ENCODE data around the gene PPP3CA.

The PPP3CA gene

DNA sequence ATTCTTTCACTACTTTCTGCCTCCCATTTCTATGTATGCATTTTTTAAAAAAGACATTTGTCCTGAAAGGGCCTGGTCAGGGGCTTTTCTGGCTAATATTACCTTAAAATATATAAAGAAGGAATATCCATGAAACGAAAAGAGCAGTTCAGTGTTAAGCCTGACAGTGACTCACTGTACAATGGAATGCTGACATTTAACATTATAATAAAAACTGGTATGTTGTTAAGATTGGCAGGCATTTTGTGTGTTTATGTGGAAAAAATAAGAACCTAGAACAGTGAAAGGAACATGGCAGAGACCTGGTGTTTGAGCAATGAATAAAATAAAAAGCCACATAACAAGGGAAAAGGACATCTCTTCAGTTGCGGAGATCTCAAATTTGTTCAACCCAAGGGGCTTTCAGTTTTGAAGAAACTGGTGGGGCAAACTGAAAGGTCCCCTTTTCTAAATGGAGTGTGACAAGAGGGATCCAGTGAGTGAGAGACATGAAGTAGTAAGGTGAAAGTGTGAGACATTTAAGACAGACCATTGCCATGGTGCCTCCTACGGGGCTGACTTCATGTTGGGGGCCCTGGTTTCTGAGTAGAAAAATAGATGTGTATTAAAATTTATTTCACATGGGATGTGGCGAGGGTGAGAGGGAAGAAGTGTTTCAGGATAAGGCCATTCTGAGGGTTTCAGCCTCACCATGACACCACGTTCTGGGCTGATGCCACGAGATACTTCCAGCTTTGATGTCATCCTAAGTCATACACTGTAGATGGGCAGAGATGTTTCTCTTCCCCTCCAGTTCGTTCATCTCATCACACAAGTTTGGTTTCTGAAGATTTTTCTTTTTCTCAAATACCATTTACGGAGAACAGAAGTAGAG lies 324.9 kb downstream of the PPP3CA start:
- Histone ChIP-seq H3K9me3 (ENCODE audit: insufficient read depth, low read depth, low read length) (no peaks in the 10 kb centered on the region), H3K79me1 (ENCODE audit: low read length) (no peaks in the 10 kb centered on the region), H3K4me1 (ENCODE audit: control insufficient read depth in 1 of 2, insufficient read depth in 2 of 2, low read length in 2 of 2) (peaks cover 0 to 5% of the 10 kb centered on the region in 2 experiments), H2AFZ (ENCODE audit: insufficient read depth, low read length, poor library complexity) (no peak overlapping the region), H3K23ac (ENCODE audit: low read length) (no peak overlapping the region), H4K91ac (ENCODE audit: low read depth, low read length) (no peak overlapping the region), H3K27ac (ENCODE audit: low read depth, low read length) (no peak overlapping the region), H3K4me3 (ENCODE audit: low read depth, low read length) (no peak overlapping the region), H2BK120ac (ENCODE audit: insufficient read depth, low read length, poor library complexity) (no peak overlapping the region), H4K12ac (ENCODE audit: low read depth, low read length) (no peak overlapping the region), H3K27me3 (ENCODE audit: insufficient read depth, low read length) (no peaks in the 10 kb centered on the region), H2BK5ac (ENCODE audit: low read depth, low read length, poor library complexity) (no peak overlapping the region), H3K4me2 (ENCODE audit: low read length) (no peak overlapping the region), H3K9ac (ENCODE audit: low read length) (no peak overlapping the region), H3K36me3 (ENCODE audit: control insufficient read depth in 1 of 2, insufficient read depth in 2 of 2, low read length in 2 of 2) (no peaks in the 10 kb centered on the region), H4K8ac (ENCODE audit: low read depth, low read length) (no peak overlapping the region), H3K4ac (ENCODE audit: low read depth, low read length) (no peak overlapping the region), H2BK12ac (ENCODE audit: low read length) (no peak overlapping the region), H3K18ac (ENCODE audit: low read length) (no peak overlapping the region), H3K79me2 (ENCODE audit: control insufficient read depth, insufficient read depth, low read length, poor library complexity) (no peaks in the 10 kb centered on the region), H2AK5ac (ENCODE audit: low read length) (no peak overlapping the region), H3K14ac (ENCODE audit: low read length) (no peak overlapping the region)
- DNase-seq, result peak in 1 of 2 donors; percentile 32
- no CpG with 5 or more reads among the region's 8 CpGs for WGBS (ENCODE audit: extremely low coverage, insufficient coverage, insufficient read length)

DNA sequence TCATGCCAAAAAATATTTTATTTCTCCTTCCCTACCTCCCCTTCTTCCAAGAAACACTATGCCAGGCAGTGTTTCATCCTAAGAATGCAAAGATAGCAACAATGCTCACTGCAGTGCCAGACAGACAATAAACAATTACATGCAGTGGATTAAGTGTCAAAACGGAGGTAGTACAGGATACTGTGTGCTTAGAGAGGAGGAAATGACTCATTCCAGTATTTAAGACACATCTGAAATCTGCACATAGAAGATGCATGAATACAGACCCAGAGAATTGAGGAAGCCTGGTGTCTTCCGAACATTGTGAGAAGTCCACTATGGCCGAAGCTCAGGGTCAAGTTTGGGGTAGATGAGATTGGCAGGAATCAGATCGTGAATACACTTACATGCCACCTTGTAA lies 326.4 kb downstream of the PPP3CA start:
- no peak overlapping the region for H4K8ac ChIP-seq (ENCODE audit: low read depth, low read length)
- no peak overlapping the region for H2BK5ac ChIP-seq (ENCODE audit: low read depth, low read length, poor library complexity)
- no peak overlapping the region for H3K4me2 ChIP-seq (ENCODE audit: low read length)
- H4K12ac ChIP-seq (ENCODE audit: low read depth, low read length), result no peak overlapping the region
- no peak overlapping the region for H2AFZ ChIP-seq (ENCODE audit: insufficient read depth, low read length, poor library complexity)
- H3K9ac ChIP-seq (ENCODE audit: low read length), result no peak overlapping the region
- no peak overlapping the region for H3K14ac ChIP-seq (ENCODE audit: low read length)
- no peak overlapping the region for H2BK120ac ChIP-seq (ENCODE audit: insufficient read depth, low read length, poor library complexity)
- no peaks in the 10 kb centered on the region for H3K27me3 ChIP-seq (ENCODE audit: insufficient read depth, low read length)
- no peak overlapping the region for H3K27ac ChIP-seq (ENCODE audit: low read depth, low read length)
- H3K79me1 ChIP-seq (ENCODE audit: low read length), result no peaks in the 10 kb centered on the region
- no peak overlapping the region for H3K18ac ChIP-seq (ENCODE audit: low read length)
- H3K36me3 ChIP-seq (ENCODE audit: control insufficient read depth in 1 of 2, insufficient read depth in 2 of 2, low read length in 2 of 2), result no peaks in the 10 kb centered on the region
- H2AK5ac ChIP-seq (ENCODE audit: low read length), result no peak overlapping the region
- H3K79me2 ChIP-seq (ENCODE audit: control insufficient read depth, insufficient read depth, low read length, poor library complexity), result no peaks in the 10 kb centered on the region
- no peak overlapping the region for H3K4ac ChIP-seq (ENCODE audit: low read depth, low read length)
- WGBS (ENCODE audit: extremely low coverage, insufficient coverage, insufficient read length), result no CpG with 5 or more reads among the region's 4 CpGs
- no peak for DNase-seq
- peaks cover 0 to 5% of the 10 kb centered on the region in 2 experiments for H3K4me1 ChIP-seq (ENCODE audit: control insufficient read depth in 1 of 2, insufficient read depth in 2 of 2, low read length in 2 of 2)
- no peak overlapping the region for H2BK12ac ChIP-seq (ENCODE audit: low read length)
- H3K9me3 ChIP-seq (ENCODE audit: insufficient read depth, low read depth, low read length), result no peaks in the 10 kb centered on the region
- H3K23ac ChIP-seq (ENCODE audit: low read length), result no peak overlapping the region
- H4K91ac ChIP-seq (ENCODE audit: low read depth, low read length), result no peak overlapping the region
- H3K4me3 ChIP-seq (ENCODE audit: low read depth, low read length), result no peak overlapping the region

DNA sequence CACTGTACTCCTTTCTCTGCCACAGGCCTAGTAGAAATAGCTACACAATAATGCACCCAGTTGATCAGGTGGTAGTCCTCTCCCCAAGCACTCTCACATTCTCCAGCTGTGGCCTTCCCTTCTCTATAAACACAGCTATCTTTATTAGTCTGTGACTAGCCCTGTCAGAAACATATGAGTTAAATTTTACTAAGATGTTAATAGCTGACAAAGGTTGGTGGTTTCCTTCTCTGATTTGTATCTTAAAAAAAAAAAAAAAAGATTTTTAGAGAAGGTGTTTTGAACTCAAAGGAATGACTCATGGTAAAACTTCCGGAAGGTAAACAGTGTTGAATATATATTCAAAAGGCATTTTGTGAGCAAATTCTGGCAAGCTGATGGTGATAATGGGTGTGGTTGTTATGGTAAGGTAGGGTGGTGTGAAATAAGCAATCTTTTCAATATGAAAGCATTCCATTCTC lies 327.4 kb downstream of the PPP3CA start:
- Histone ChIP-seq H4K8ac (ENCODE audit: low read depth, low read length) (no peak overlapping the region), H3K18ac (ENCODE audit: low read length) (no peak overlapping the region), H3K4me2 (ENCODE audit: low read length) (no peak overlapping the region), H2BK12ac (ENCODE audit: low read length) (no peak overlapping the region), H3K14ac (ENCODE audit: low read length) (no peak overlapping the region), H4K12ac (ENCODE audit: low read depth, low read length) (no peak overlapping the region), H4K91ac (ENCODE audit: low read depth, low read length) (no peak overlapping the region), H3K36me3 (ENCODE audit: control insufficient read depth in 1 of 2, insufficient read depth in 2 of 2, low read length in 2 of 2) (no peaks in the 10 kb centered on the region), H3K27ac (ENCODE audit: low read depth, low read length) (no peak overlapping the region), H3K9ac (ENCODE audit: low read length) (no peak overlapping the region), H2AK5ac (ENCODE audit: low read length) (no peak overlapping the region), H3K4me1 (ENCODE audit: control insufficient read depth in 1 of 2, insufficient read depth in 2 of 2, low read length in 2 of 2) (peaks cover 0 to 5% of the 10 kb centered on the region in 2 experiments), H2BK120ac (ENCODE audit: insufficient read depth, low read length, poor library complexity) (no peak overlapping the region), H3K79me1 (ENCODE audit: low read length) (no peaks in the 10 kb centered on the region), H3K4ac (ENCODE audit: low read depth, low read length) (no peak overlapping the region), H3K9me3 (ENCODE audit: insufficient read depth, low read depth, low read length) (no peaks in the 10 kb centered on the region), H3K27me3 (ENCODE audit: insufficient read depth, low read length) (no peaks in the 10 kb centered on the region), H3K79me2 (ENCODE audit: control insufficient read depth, insufficient read depth, low read length, poor library complexity) (no peaks in the 10 kb centered on the region), H2BK5ac (ENCODE audit: low read depth, low read length, poor library complexity) (no peak overlapping the region), H3K23ac (ENCODE audit: low read length) (no peak overlapping the region), H2AFZ (ENCODE audit: insufficient read depth, low read length, poor library complexity) (no peak overlapping the region), H3K4me3 (ENCODE audit: low read depth, low read length) (no peak overlapping the region)
- no peak for DNase-seq
- WGBS (ENCODE audit: extremely low coverage, insufficient coverage, insufficient read length), result no CpG with 5 or more reads among the region's 1 CpG

DNA sequence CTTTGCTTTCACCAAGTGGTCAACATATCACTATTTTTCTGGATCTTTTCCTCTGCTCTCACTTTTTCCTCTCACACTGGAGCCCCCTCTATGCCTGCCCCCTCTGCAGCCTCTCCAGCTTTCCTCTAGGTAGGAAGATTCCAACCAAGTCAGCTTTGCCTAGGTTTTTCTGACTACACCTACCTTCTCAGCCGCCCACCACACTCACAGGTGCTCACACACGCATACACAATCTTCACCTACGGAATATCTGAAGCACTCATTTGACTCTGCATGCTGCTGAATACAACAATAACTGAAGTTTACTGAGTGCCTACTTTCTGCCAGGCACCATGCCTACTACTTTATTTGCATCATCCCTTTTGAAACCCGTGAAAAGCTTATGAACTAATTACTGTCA lies 328.0 kb downstream of the PPP3CA start:
- no peaks in the 10 kb centered on the region for H3K9me3 ChIP-seq (ENCODE audit: insufficient read depth, low read depth, low read length)
- H3K27me3 ChIP-seq (ENCODE audit: insufficient read depth, low read length), result no peaks in the 10 kb centered on the region
- H3K4me2 ChIP-seq (ENCODE audit: low read length), result no peak overlapping the region
- no peaks in the 10 kb centered on the region for H3K79me2 ChIP-seq (ENCODE audit: control insufficient read depth, insufficient read depth, low read length, poor library complexity)
- H3K23ac ChIP-seq (ENCODE audit: low read length), result no peak overlapping the region
- no peak overlapping the region for H4K12ac ChIP-seq (ENCODE audit: low read depth, low read length)
- H4K91ac ChIP-seq (ENCODE audit: low read depth, low read length), result no peak overlapping the region
- no peak overlapping the region for H3K9ac ChIP-seq (ENCODE audit: low read length)
- H2BK5ac ChIP-seq (ENCODE audit: low read depth, low read length, poor library complexity), result no peak overlapping the region
- no peak overlapping the region for H2AK5ac ChIP-seq (ENCODE audit: low read length)
- H2BK12ac ChIP-seq (ENCODE audit: low read length), result no peak overlapping the region
- no peak overlapping the region for H3K4ac ChIP-seq (ENCODE audit: low read depth, low read length)
- H4K8ac ChIP-seq (ENCODE audit: low read depth, low read length), result no peak overlapping the region
- no peak overlapping the region for H3K4me3 ChIP-seq (ENCODE audit: low read depth, low read length)
- no peak overlapping the region for H3K14ac ChIP-seq (ENCODE audit: low read length)
- no peaks in the 10 kb centered on the region for H3K79me1 ChIP-seq (ENCODE audit: low read length)
- H2BK120ac ChIP-seq (ENCODE audit: insufficient read depth, low read length, poor library complexity), result no peak overlapping the region
- H3K18ac ChIP-seq (ENCODE audit: low read length), result no peak overlapping the region
- no peak overlapping the region for H3K27ac ChIP-seq (ENCODE audit: low read depth, low read length)
- no peak for DNase-seq
- no CpG with 5 or more reads among the region's 4 CpGs for WGBS (ENCODE audit: extremely low coverage, insufficient coverage, insufficient read length)
- H3K36me3 ChIP-seq (ENCODE audit: control insufficient read depth in 1 of 2, insufficient read depth in 2 of 2, low read length in 2 of 2), result no peaks in the 10 kb centered on the region
- H3K4me1 ChIP-seq (ENCODE audit: control insufficient read depth in 1 of 2, insufficient read depth in 2 of 2, low read length in 2 of 2), result peaks cover 0 to 5% of the 10 kb centered on the region in 2 experiments
- H2AFZ ChIP-seq (ENCODE audit: insufficient read depth, low read length, poor library complexity), result no peak overlapping the region
